Transverse colon (tissue), 4 donors: ENCODE data around the gene NPAS3. TPM values are rescaled to one million over a fixed set of nuclear protein-coding genes. Genes with fewer than 3 reads are reported as not detected.

ENCODE experiments used
- DNase-seq: peaks from one replicate; pipeline ENCODE4 v3.0.0-alpha.2; 2019
- H3K27ac ChIP-seq, 4 donors: fragments of 200-600 bp; sonication (generic); 2 replicates each; pipeline ENCODE4 v1.5.1; 2016 to 2018; ENCODE audit warnings: inconsistent platforms in 4 of 4
- H3K27me3 ChIP-seq: fragments of 200-600 bp; sonication (generic); 2 replicates; pipeline ENCODE4 v1.5.1; 2017; ENCODE audit warnings: inconsistent platforms
- H3K36me3 ChIP-seq, 4 donors: fragments of 200-600 bp; sonication (generic); 2 replicates each; pipeline ENCODE4 v1.5.1; 2017 to 2019; ENCODE audit warnings: inconsistent platforms in 4 of 4
- H3K4me1 ChIP-seq, 4 donors: fragments of 200-600 bp; sonication (generic); 2 replicates each; pipeline ENCODE4 v1.5.1; 2017 to 2020; ENCODE audit warnings: inconsistent platforms in 4 of 4
- H3K4me3 ChIP-seq, 4 donors: fragments of 200-600 bp; sonication (generic); 1 replicate in 1 of 4; 2 replicates in 3 of 4; pipeline versions ENCODE4 v1.5.1 to v1.6.1; 2017 to 2019; ENCODE audit warnings: inconsistent platforms in 4 of 4
- H3K9me3 ChIP-seq, 2 donors: fragments of 200-600 bp; sonication (generic); 2 replicates each; pipeline ENCODE4 v1.5.1; 2017 to 2019; ENCODE audit warnings: inconsistent platforms in 2 of 2
- EP300 ChIP-seq: sonication (generic); formaldehyde crosslinking; IDR thresholded peaks from one replicate; pipeline ENCODE4 v1.6.1; 2017; ENCODE audit warnings: antibody characterized with exemption, low read depth
- POLR2A ChIP-seq: fragments of 450-650 bp; IDR thresholded peaks from one replicate; pipeline ENCODE4 v1.6.1; 2016; ENCODE audit warnings: antibody characterized with exemption, mild to moderate bottlenecking, moderate library complexity
- POLR2AphosphoS5 ChIP-seq, 3 donors: sonication (generic); formaldehyde crosslinking; IDR thresholded peaks; one replicate each; pipeline ENCODE4 v1.6.1; 2016; ENCODE audit warnings: antibody characterized with exemption in 3 of 3
- WGBS, 2 donors: methylation state at CpG; one replicate each; pipeline ENCODE4 v1.1.5; 2018; ENCODE audit warnings: low coverage in 1 of 2; 5-methylcytosine and 5-hydroxymethylcytosine counted together
- in situ Hi-C, 4 donors: fragments of 200-750 bp; cut with MboI; loops; one replicate each; pipeline versions ENCODE4 v1.15.0 to v1.15.1; 2017; ENCODE audit warnings: low sequenced_read_pairs in 3 of 4, low pct_ligation_motif_present in 1 of 4, low pct_unique_long_range_greater_than_20kb in 1 of 4
- intact Hi-C: fragments of 100-400 bp; cut with DNase I; formaldehyde crosslinking; loops from one replicate; pipeline ENCODE4 v1.15.1; 2023; ENCODE audit warnings: low total_unique reads
- total RNA-seq, 4 donors: library from RNA; depleted of rRNA; stranded (reverse); fragments of >200 nt; gene quantifications; one replicate each; pipeline ENCODE4 v1.1.0, GENCODE V29; 2016
- TF ChIP-seq, protein P1 (sequence below), 5 experiments: fragments of 200-600 bp in 3 of 5; fragments of 450-650 bp in 2 of 5; sonication (generic) in 3 of 5; IDR thresholded peaks; 1 replicate in 2 of 5; 2 replicates in 3 of 5; pipeline ENCODE4 v1.5.1; 2016 to 2017; ENCODE audit warnings: antibody characterized with exemption in 5 of 5, inconsistent platforms in 3 of 5, mild to moderate bottlenecking in 2 of 5, moderate library complexity in 1 of 5

NPAS3 gene
- total RNA-seq, 4 donors from 2014 or later, result 0.96 to 6.4 (median 1.8) TPM

- H3K9me3 ChIP-seq, result no peaks in the 10 kb centered on the region
- intact Hi-C loops, result no loop called here
- TF ChIP-seq POLR2AphosphoS5 (IDR thresholded peaks at IDR 0.05), result no peak
- TF ChIP-seq, protein P1, sequence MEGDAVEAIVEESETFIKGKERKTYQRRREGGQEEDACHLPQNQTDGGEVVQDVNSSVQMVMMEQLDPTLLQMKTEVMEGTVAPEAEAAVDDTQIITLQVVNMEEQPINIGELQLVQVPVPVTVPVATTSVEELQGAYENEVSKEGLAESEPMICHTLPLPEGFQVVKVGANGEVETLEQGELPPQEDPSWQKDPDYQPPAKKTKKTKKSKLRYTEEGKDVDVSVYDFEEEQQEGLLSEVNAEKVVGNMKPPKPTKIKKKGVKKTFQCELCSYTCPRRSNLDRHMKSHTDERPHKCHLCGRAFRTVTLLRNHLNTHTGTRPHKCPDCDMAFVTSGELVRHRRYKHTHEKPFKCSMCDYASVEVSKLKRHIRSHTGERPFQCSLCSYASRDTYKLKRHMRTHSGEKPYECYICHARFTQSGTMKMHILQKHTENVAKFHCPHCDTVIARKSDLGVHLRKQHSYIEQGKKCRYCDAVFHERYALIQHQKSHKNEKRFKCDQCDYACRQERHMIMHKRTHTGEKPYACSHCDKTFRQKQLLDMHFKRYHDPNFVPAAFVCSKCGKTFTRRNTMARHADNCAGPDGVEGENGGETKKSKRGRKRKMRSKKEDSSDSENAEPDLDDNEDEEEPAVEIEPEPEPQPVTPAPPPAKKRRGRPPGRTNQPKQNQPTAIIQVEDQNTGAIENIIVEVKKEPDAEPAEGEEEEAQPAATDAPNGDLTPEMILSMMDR (IDR thresholded peaks at IDR 0.05), result no peak
- no peak for TF ChIP-seq EP300
- no peak for TF ChIP-seq POLR2A
- no peaks in the 10 kb centered on the region for H3K36me3 ChIP-seq
- H3K4me1 ChIP-seq, result no peaks in the 10 kb centered on the region
- DNase-seq, result no peak
- no peak overlapping the region for H3K27ac ChIP-seq
- in situ Hi-C loops, result no loop called here
- H3K4me3 ChIP-seq, result no peak overlapping the region
- 47 to 81% methylated on average over 3 of the region's 3 CpGs for WGBS, 2 donors
- H3K27me3 ChIP-seq, result no peaks in the 10 kb centered on the region
Measured at GRCh38 chr14:32913725-32914124, 25.0 kb upstream of the NPAS3 start.

DNA sequence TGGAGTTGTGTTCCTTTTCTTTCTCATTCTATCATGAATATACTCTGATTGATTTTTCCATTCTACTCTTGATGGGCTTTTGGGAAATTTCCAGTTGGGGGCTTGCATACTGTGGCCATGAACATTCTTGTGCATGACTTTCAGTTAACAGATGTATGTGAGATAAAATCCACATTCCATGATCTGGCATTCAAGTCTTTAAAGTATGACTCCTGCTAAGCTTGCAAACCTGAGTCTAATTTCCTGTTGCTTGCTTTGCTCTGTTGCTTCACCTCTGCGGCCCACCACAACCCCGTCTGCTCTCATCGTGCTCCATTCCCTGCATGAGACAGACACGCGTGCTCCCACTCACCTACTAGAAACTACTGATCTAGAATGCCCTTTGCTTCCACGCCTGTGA is 24.3 kb upstream of the NPAS3 start:
- Histone ChIP-seq H3K27me3 (no peaks in the 10 kb centered on the region), H3K36me3 (no peaks in the 10 kb centered on the region), H3K9me3 (no peaks in the 10 kb centered on the region), H3K4me1 (no peaks in the 10 kb centered on the region), H3K4me3 (no peak overlapping the region), H3K27ac (no peak overlapping the region)
- TF ChIP-seq EP300 (no peak), POLR2A (no peak), POLR2AphosphoS5 (IDR thresholded peaks at IDR 0.05) (no peak)
- TF ChIP-seq, protein P1 (IDR thresholded peaks at IDR 0.05), result no peak
- DNase-seq, result no peak
- intact Hi-C loops, result no loop called here
- WGBS, 2 donors, result 93 to 97% methylated on average over 6 of the region's 6 CpGs
- in situ Hi-C loops, result no loop called here

- Histone ChIP-seq H3K9me3 (no peaks in the 10 kb centered on the region), H3K27ac (no peak overlapping the region), H3K4me3 (no peak overlapping the region), H3K4me1 (no peaks in the 10 kb centered on the region), H3K27me3 (no peaks in the 10 kb centered on the region), H3K36me3 (no peaks in the 10 kb centered on the region)
- no peak for TF ChIP-seq POLR2AphosphoS5 (IDR thresholded peaks at IDR 0.05)
- TF ChIP-seq, protein P1 (IDR thresholded peaks at IDR 0.05), result no peak
- no peak for TF ChIP-seq POLR2A
- no peak for TF ChIP-seq EP300
- intact Hi-C loops, result no loop called here
- 57 to 69% methylated on average over 6 of the region's 6 CpGs for WGBS, 2 donors
- DNase-seq, result no peak
- in situ Hi-C loops, result no loop called here
Measured at GRCh38 chr14:32920696-32921276, 17.9 kb upstream of the NPAS3 start.

DNA sequence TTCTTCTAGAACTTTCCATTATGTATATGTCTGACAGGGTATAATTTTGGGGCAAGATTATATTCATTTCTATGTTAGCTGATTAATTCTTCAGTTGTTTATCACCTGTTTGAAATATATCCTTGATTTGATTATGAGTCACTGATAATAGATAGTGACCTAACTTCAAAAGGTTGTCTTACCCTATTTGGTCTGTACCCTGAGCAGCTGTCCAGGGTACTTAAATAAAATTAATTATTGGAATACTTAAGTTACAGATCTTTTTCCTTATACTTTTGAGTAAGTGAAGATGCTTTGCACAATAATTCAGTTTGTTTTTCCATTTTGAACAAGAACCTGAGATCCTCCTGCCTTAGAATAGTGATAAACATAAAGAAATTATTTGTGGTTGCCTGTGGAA is 13.2 kb upstream of the NPAS3 start:
- no peak overlapping the region for H3K27ac ChIP-seq
- H3K36me3 ChIP-seq, result no peaks in the 10 kb centered on the region
- in situ Hi-C loops (no loop called here), intact Hi-C loops (no loop called here)
- TF ChIP-seq EP300 (no peak), POLR2A (no peak), POLR2AphosphoS5 (IDR thresholded peaks at IDR 0.05) (no peak)
- TF ChIP-seq, protein P1 (IDR thresholded peaks at IDR 0.05), result no peak
- H3K9me3 ChIP-seq, result no peaks in the 10 kb centered on the region
- peaks cover 12% of the 10 kb centered on the region for H3K27me3 ChIP-seq
- DNase-seq, result no peak
- no peaks in the 10 kb centered on the region for H3K4me1 ChIP-seq
- H3K4me3 ChIP-seq, result no peak overlapping the region
